Body of pancreas (tissue), 4 donors: ENCODE results near the gene CDH6.

Source experiments
- CTCF ChIP-seq, 7 experiments: fragments of 450-650 bp in 4 of 7; fragments of 200-600 bp in 3 of 7; sonication (generic) in 3 of 7; IDR thresholded peaks; one replicate each; pipeline ENCODE4 v1.5.1; 2016 to 2019; ENCODE audit warnings: antibody characterized with exemption in 7 of 7
- POLR2A ChIP-seq, 3 donors: fragments of 450-650 bp; IDR thresholded peaks; one replicate each; pipeline ENCODE4 v1.6.1; 2016; ENCODE audit warnings: antibody characterized with exemption in 3 of 3, mild to moderate bottlenecking in 2 of 3

DNA sequence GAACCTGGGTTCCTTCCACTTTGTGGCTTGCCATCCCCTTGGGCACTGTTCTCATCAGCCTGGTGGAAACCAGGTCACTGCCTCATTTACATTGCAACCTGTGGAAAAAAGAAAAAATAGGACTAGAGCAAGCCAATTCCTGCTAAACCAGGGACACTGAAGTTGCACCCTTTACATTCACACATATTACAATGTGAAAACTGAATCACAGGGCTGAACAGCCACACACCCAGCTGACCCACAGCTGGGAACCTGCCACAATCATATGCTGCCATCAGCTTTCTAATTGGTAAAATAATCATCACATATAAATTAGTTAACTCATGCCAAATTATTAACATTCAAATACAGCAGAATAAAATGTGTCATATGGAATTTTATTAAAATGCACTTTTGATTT is 94.5 kb downstream of the CDH6 start:
- TF ChIP-seq POLR2A (IDR thresholded peaks at IDR 0.05), result no peak
- TF ChIP-seq CTCF (IDR thresholded peaks at IDR 0.05), result no peak
